ENCODE measurements around the gene TANGO6.

TANGO6 gene

GRCh38 chr16:68907297-68907696 lies 64.0 kb downstream of the TANGO6 start:
- no peak overlapping the region for H3K27ac ChIP-seq
- no peaks in the 10 kb centered on the region for H4K20me1 ChIP-seq
- no peak overlapping the region for H3K4me2 ChIP-seq
- no peaks in the 10 kb centered on the region for H3K9me3 ChIP-seq
- TF ChIP-seq Cebpa-rat (IDR thresholded peaks at IDR 0.05) = no peak
- H3K27me3 ChIP-seq = no peaks in the 10 kb centered on the region
- no peak overlapping the region for H3K9ac ChIP-seq
- no peaks in the 10 kb centered on the region for H3K4me1 ChIP-seq
- H3K36me3 ChIP-seq = peaks cover 41% of the 10 kb centered on the region
- H3K4me3 ChIP-seq = no peak overlapping the region

GRCh38 chr16:68907781-68908181 lies 64.5 kb downstream of the TANGO6 start:
- H3K4me2 ChIP-seq = no peak overlapping the region
- TF ChIP-seq Cebpa-rat (IDR thresholded peaks at IDR 0.05) = no peak
- H3K36me3 ChIP-seq = peaks cover 42% of the 10 kb centered on the region
- H4K20me1 ChIP-seq = no peaks in the 10 kb centered on the region
- no peaks in the 10 kb centered on the region for H3K27me3 ChIP-seq
- H3K4me1 ChIP-seq = no peaks in the 10 kb centered on the region
- H3K27ac ChIP-seq = no peak overlapping the region
- no peaks in the 10 kb centered on the region for H3K9me3 ChIP-seq
- H3K4me3 ChIP-seq = no peak overlapping the region
- no peak overlapping the region for H3K9ac ChIP-seq

DNA sequence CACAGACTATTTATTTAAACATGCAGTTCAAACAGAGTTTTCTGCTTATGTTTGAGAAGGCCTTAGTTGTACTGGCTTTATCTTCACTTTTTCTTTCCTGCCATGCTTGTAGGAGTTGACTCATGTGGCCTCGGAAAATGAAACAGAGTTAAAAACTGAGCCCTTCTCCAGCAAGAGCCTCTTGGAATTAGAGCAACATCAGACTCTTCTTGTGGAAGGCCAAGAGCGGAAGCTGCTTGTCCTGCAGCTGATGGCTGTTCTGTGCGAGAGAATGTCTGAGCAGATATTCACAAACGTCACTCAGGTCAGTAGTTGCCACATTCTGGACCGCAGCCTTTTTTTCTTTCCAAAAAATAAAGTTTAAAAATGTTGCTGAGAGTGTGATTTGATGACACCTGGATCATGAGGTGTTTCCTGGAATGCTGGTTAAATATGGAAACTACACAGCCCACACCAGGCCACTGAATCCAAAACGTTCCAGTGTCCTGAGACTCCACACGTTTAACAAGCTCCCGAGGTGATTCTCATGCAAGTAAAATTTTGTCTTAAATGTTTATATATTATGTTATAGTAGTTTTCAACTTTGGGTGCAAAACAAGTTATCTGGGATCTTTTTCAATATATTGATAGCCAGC lies 65.9 kb downstream of the TANGO6 start:
- no peaks in the 10 kb centered on the region for H3K27me3 ChIP-seq
- no peak overlapping the region for H3K27ac ChIP-seq
- TF ChIP-seq Cebpa-rat (IDR thresholded peaks at IDR 0.05) = no peak
- no peak overlapping the region for H3K4me2 ChIP-seq
- H3K4me1 ChIP-seq = no peaks in the 10 kb centered on the region
- no peak overlapping the region for H3K9ac ChIP-seq
- no peak overlapping the region for H3K4me3 ChIP-seq
- no peaks in the 10 kb centered on the region for H4K20me1 ChIP-seq
- H3K36me3 ChIP-seq = peaks cover 44% of the 10 kb centered on the region
- no peaks in the 10 kb centered on the region for H3K9me3 ChIP-seq

- H3K9ac ChIP-seq = no peak overlapping the region
- H3K36me3 ChIP-seq = peaks cover 44% of the 10 kb centered on the region
- H3K27me3 ChIP-seq = no peaks in the 10 kb centered on the region
- no peak overlapping the region for H3K27ac ChIP-seq
- no peak for TF ChIP-seq Cebpa-rat (IDR thresholded peaks at IDR 0.05)
- H3K4me3 ChIP-seq = no peak overlapping the region
- H4K20me1 ChIP-seq = no peaks in the 10 kb centered on the region
- no peak overlapping the region for H3K4me2 ChIP-seq
- no peaks in the 10 kb centered on the region for H3K9me3 ChIP-seq
- H3K4me1 ChIP-seq = no peaks in the 10 kb centered on the region
Measured at GRCh38 chr16:68910051-68910450, 66.7 kb downstream of the TANGO6 start.

DNA sequence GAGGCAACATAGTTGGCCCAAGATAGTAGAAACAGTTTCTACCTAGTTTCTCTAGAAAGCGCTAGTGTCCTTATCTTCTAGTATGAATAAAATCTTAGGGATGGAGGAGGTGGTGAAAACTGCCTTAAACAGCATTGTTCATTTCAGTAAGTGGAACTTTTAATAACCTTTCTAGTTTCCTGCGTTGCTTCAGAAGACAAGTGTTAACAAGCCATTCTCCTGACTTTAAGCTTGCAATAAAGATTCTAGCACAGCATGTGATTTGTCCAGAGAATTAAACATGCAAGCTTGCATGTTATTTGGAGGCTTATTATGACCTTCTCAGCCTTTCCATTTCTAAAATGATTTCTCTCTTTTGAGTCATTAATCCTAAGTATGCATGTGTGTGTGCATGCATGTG lies 72.3 kb downstream of the TANGO6 start:
- Histone ChIP-seq H3K4me1 (no peaks in the 10 kb centered on the region), H3K9me3 (no peaks in the 10 kb centered on the region), H3K27me3 (no peaks in the 10 kb centered on the region), H3K36me3 (peaks cover 40% of the 10 kb centered on the region), H4K20me1 (no peaks in the 10 kb centered on the region), H3K4me3 (no peak overlapping the region), H3K27ac (no peak overlapping the region), H3K9ac (no peak overlapping the region), H3K4me2 (no peak overlapping the region)
- no peak for TF ChIP-seq Cebpa-rat (IDR thresholded peaks at IDR 0.05)

- Histone ChIP-seq H3K4me1 (no peaks in the 10 kb centered on the region), H3K4me2 (no peak overlapping the region), H3K36me3 (peaks cover 36% of the 10 kb centered on the region), H3K4me3 (no peak overlapping the region), H3K9me3 (no peaks in the 10 kb centered on the region), H3K9ac (no peak overlapping the region), H3K27ac (no peak overlapping the region), H3K27me3 (no peaks in the 10 kb centered on the region), H4K20me1 (no peaks in the 10 kb centered on the region)
- no peak for TF ChIP-seq Cebpa-rat (IDR thresholded peaks at IDR 0.05)
Measured at GRCh38 chr16:68917541-68917940, 74.2 kb downstream of the TANGO6 start.

GRCh38 chr16:68920349-68920748 lies 77.0 kb downstream of the TANGO6 start:
- no peak overlapping the region for H3K4me2 ChIP-seq
- H3K4me1 ChIP-seq = no peaks in the 10 kb centered on the region
- H3K4me3 ChIP-seq = no peak overlapping the region
- TF ChIP-seq Cebpa-rat (IDR thresholded peaks at IDR 0.05) = no peak
- no peaks in the 10 kb centered on the region for H3K9me3 ChIP-seq
- no peaks in the 10 kb centered on the region for H4K20me1 ChIP-seq
- peaks cover 44% of the 10 kb centered on the region for H3K36me3 ChIP-seq
- H3K27ac ChIP-seq = no peak overlapping the region
- H3K9ac ChIP-seq = no peak overlapping the region
- H3K27me3 ChIP-seq = no peaks in the 10 kb centered on the region

GRCh38 chr16:68921637-68922036 lies 78.3 kb downstream of the TANGO6 start:
- H3K36me3 ChIP-seq = peaks cover 45% of the 10 kb centered on the region
- H3K9ac ChIP-seq = no peak overlapping the region
- H3K27me3 ChIP-seq = no peaks in the 10 kb centered on the region
- H4K20me1 ChIP-seq = no peaks in the 10 kb centered on the region
- TF ChIP-seq Cebpa-rat (IDR thresholded peaks at IDR 0.05) = no peak
- no peaks in the 10 kb centered on the region for H3K4me1 ChIP-seq
- H3K4me2 ChIP-seq = no peak overlapping the region
- no peak overlapping the region for H3K4me3 ChIP-seq
- H3K9me3 ChIP-seq = no peaks in the 10 kb centered on the region
- no peak overlapping the region for H3K27ac ChIP-seq

DNA sequence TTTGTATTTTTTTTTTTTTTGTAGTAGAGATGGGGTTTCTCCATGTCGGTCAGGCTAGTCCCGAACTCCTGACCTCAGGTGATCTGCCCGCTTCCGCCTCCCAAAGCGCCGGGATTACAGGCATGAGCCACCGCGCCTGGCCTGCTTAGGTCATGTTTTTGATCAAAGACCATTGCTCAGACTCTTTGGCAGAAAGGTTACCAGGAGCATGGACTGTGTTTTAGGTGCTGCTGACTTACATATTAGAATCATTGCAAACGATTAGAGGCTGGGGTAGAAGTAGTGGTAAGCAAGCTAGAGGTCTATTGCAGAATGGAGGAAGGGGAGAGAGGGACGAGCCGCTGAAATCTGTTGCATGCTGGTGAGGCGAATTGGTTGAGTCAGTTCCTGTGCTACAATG lies 79.8 kb downstream of the TANGO6 start:
- Histone ChIP-seq H3K9me3 (no peaks in the 10 kb centered on the region), H3K4me3 (no peak overlapping the region), H4K20me1 (no peaks in the 10 kb centered on the region), H3K27me3 (no peaks in the 10 kb centered on the region), H3K27ac (no peak overlapping the region), H3K36me3 (peaks cover 54% of the 10 kb centered on the region), H3K9ac (no peak overlapping the region), H3K4me2 (no peak overlapping the region), H3K4me1 (no peaks in the 10 kb centered on the region)
- no peak for TF ChIP-seq Cebpa-rat (IDR thresholded peaks at IDR 0.05)

DNA sequence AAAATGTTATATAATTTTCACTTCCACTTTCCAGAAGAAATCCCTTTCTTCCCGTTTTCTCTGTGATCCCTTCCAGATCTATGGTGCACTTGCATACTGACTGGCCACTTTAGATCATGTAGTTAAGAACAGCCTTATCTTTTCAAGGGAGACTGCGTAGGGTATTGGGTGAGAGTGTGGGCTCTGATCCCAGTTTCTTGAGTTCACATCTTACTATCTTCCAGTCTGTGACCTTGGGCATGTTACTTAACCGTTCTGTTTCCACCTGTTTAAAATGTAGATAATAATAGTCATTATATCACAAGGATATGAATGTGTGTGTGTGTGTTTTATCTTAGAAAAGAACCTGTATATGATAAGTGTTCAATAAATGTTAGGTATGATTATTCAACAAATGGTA lies 83.7 kb downstream of the TANGO6 start:
- no peaks in the 10 kb centered on the region for H3K4me1 ChIP-seq
- no peaks in the 10 kb centered on the region for H3K27me3 ChIP-seq
- H3K27ac ChIP-seq = no peak overlapping the region
- no peak overlapping the region for H3K4me2 ChIP-seq
- no peak overlapping the region for H3K4me3 ChIP-seq
- TF ChIP-seq Cebpa-rat (IDR thresholded peaks at IDR 0.05) = no peak
- peaks cover 69% of the 10 kb centered on the region for H3K36me3 ChIP-seq
- H4K20me1 ChIP-seq = no peaks in the 10 kb centered on the region
- H3K9me3 ChIP-seq = no peaks in the 10 kb centered on the region
- no peak overlapping the region for H3K9ac ChIP-seq

GRCh38 chr16:68931196-68931595 lies 87.9 kb downstream of the TANGO6 start:
- no peaks in the 10 kb centered on the region for H3K9me3 ChIP-seq
- no peak overlapping the region for H3K4me2 ChIP-seq
- no peak overlapping the region for H3K4me3 ChIP-seq
- H3K27me3 ChIP-seq = no peaks in the 10 kb centered on the region
- H3K4me1 ChIP-seq = no peaks in the 10 kb centered on the region
- no peak overlapping the region for H3K27ac ChIP-seq
- H3K36me3 ChIP-seq = peaks cover 58% of the 10 kb centered on the region
- TF ChIP-seq Cebpa-rat (IDR thresholded peaks at IDR 0.05) = no peak
- no peak overlapping the region for H3K9ac ChIP-seq
- H4K20me1 ChIP-seq = no peaks in the 10 kb centered on the region
